K562 (cell line): ENCODE data around the gene PYROXD2. TPM values are rescaled to one million over a fixed set of nuclear protein-coding genes. Genes with fewer than 3 reads are reported as not detected.

ENCODE experiments used
- ATAC-seq: fragments of 200-7000 bp; cut with Tn5 transposase; 3 replicates; pipeline ENCODE4 v1.9.1; 2020; ENCODE audit warnings: moderate library complexity
- BruUV-seq: library from RNA; stranded (reverse); fragments of 400-500 nt; replicated peaks from 2 replicates; lab custom pipeline; 2021; lab: Mats Ljungman, UMichigan
- CTCF ChIA-PET: fragments of 300-600 bp; formaldehyde crosslinking; extraction: SDS; loops from one replicate; lab custom pipeline; 2021; ENCODE audit warnings: low intra/inter-chr PET ratio; lab: Yijun Ruan, JAX
- POLR2A ChIA-PET: fragments of 300-600, 350-650 bp; sonication (Branson Sonifier 250); formaldehyde crosslinking; extraction: SDS; loops from one replicate; lab custom pipeline; 2021; ENCODE audit warnings: antibody characterized with exemption, inconsistent platforms; lab: Yijun Ruan, JAX
- DNase-seq, 4 experiments: peaks; one replicate each; pipeline versions ENCODE4 v3.0.0 to v3.0.0-alpha.2; 2011 to 2018; ENCODE audit warnings: low spot score in 3 of 4, mixed read lengths in 3 of 4; ENCODE audit errors: extremely low read depth in 1 of 4
- FAIRE-seq: peaks from 2 replicates; lab custom pipeline; 2011; peaks lifted over from hg19 to GRCh38; lab: Jason Lieb, UNC
- H2AFZ ChIP-seq: 2 replicates; pipeline ENCODE4 v1.6.0; 2011; ENCODE audit warnings: low read depth, low read length, control low read depth, inconsistent platforms
- H3K27ac ChIP-seq: fragments of 200-600 bp; 3 replicates; pipeline ENCODE4 v1.8.0; 2011; ENCODE audit warnings: low read depth, mild to moderate bottlenecking, control low read depth, inconsistent platforms, low read length, moderate library complexity, mixed read lengths; ENCODE audit errors: extremely low read depth
- H3K27me3 ChIP-seq, 2 experiments: fragments of 300-600 bp in 1 of 2; 2 replicates in 1 of 2; 3 replicates in 1 of 2; pipeline versions ENCODE4 v1.6.0 to v1.8.0; 2011; ENCODE audit warnings: inconsistent platforms in 2 of 2, low read length in 2 of 2, mild to moderate bottlenecking in 1 of 2, mixed read lengths in 1 of 2, moderate library complexity in 1 of 2; ENCODE audit not compliant: control insufficient read depth in 2 of 2, insufficient read depth in 2 of 2
- H3K36me3 ChIP-seq: fragments of 300-600 bp; 3 replicates; pipeline ENCODE4 v1.8.0; 2011; ENCODE audit warnings: mild to moderate bottlenecking, low read length, inconsistent platforms; ENCODE audit not compliant: control insufficient read depth, insufficient read depth
- H3K4me1 ChIP-seq, 2 experiments: fragments of 200-600 bp in 1 of 2; replicated peaks in 1 of 2; 2 replicates in 1 of 2; 3 replicates in 1 of 2; pipeline versions ENCODE4 v1.5.1 to v1.8.0; 2011; ENCODE audit warnings: inconsistent platforms in 2 of 2, low read length in 2 of 2, mild to moderate bottlenecking in 1 of 2, mixed read lengths in 1 of 2, moderate library complexity in 1 of 2; ENCODE audit not compliant: control insufficient read depth in 2 of 2, insufficient read depth in 2 of 2
- H3K4me2 ChIP-seq: 2 replicates; pipeline ENCODE4 v1.6.1; 2011; ENCODE audit warnings: low read length, control low read depth, inconsistent platforms, mixed read lengths; ENCODE audit not compliant: insufficient read depth
- H3K4me3 ChIP-seq: fragments of 200-600 bp; sonication (generic), shearing (Covaris generic); 2 replicates; pipeline ENCODE4 v1.5.1; 2016; ENCODE audit warnings: control low read depth, inconsistent platforms
- H3K79me2 ChIP-seq: fragments of 200-600 bp; 3 replicates; pipeline ENCODE4 v1.8.0; 2011; ENCODE audit warnings: low read length, inconsistent platforms; ENCODE audit not compliant: control insufficient read depth, insufficient read depth
- H3K9ac ChIP-seq, 2 experiments: 2 replicates each; pipeline versions ENCODE4 v1.6.0 to v1.6.1; 2011; ENCODE audit warnings: low read depth in 2 of 2, low read length in 2 of 2, control low read depth in 1 of 2, inconsistent platforms in 1 of 2, mild to moderate bottlenecking in 1 of 2, mixed read lengths in 1 of 2; ENCODE audit not compliant: insufficient read depth in 1 of 2
- H3K9me1 ChIP-seq: one replicate; pipeline ENCODE4 v1.6.0; 2011; ENCODE audit warnings: inconsistent platforms, mild to moderate bottlenecking, low read length, moderate library complexity; ENCODE audit not compliant: control insufficient read depth, insufficient read depth
- H3K9me3 ChIP-seq: replicated peaks from 2 replicates; pipeline ENCODE4 v1.5.1; 2011; ENCODE audit warnings: low read depth, low read length, inconsistent platforms; ENCODE audit not compliant: control insufficient read depth, insufficient read depth
- H4K20me1 ChIP-seq: replicated peaks from 2 replicates; pipeline ENCODE4 v1.6.1; 2011; ENCODE audit warnings: low read length, inconsistent platforms, mixed read lengths; ENCODE audit not compliant: control insufficient read depth, insufficient read depth
- MXD1 ChIP-seq: fragments of 250-450 bp; sonication (Bioruptor Pico); IDR thresholded peaks from 2 replicates; pipeline ENCODE4 v1.8.0; 2021; ENCODE audit warnings: borderline replicate concordance, mild to moderate bottlenecking, moderate library complexity; ENCODE audit not compliant: poor library complexity, severe bottlenecking
- MYC ChIP-seq, 2 experiments: fragments of 250-450 bp in 1 of 2; sonication (Bioruptor Pico) in 1 of 2; IDR thresholded peaks; 2 replicates each; pipeline versions ENCODE4 v1.5.1 to v1.6.1; 2012 to 2021; ENCODE audit warnings: low read depth in 2 of 2, borderline replicate concordance in 1 of 2, improper control_type of control experiment in 1 of 2, low read length in 1 of 2, mild to moderate bottlenecking in 1 of 2, moderate library complexity in 1 of 2
- WGBS: fragments of 100-300 bp; shearing (Covaris generic); methylation state at CpG from one replicate; pipeline ENCODE4 v1.1.6; 2016; ENCODE audit warnings: low coverage, mixed read lengths; ENCODE audit not compliant: insufficient coverage; ENCODE audit errors: missing lambda C conversion rate; 5-methylcytosine and 5-hydroxymethylcytosine counted together
- in situ Hi-C: fragments of 300-500 bp; cut with MboI; formaldehyde crosslinking; loops from 4 replicates; pipeline ENCODE4 v1.15.0; 2018; ENCODE audit warnings: inconsistent platforms, mixed read lengths
- intact Hi-C: fragments of 100-400 bp; cut with micrococcal nuclease; formaldehyde crosslinking; loops from 2 replicates; pipeline ENCODE4 v1.14.2; 2022
- polyA plus RNA-seq, 8 experiments: library from polyadenylated mRNA; depleted of rRNA in 4 of 8; stranded (reverse) in 5 of 8; unstranded in 3 of 8; fragments of >200 nt; fragmentation: Nextera tagmentation in 2 of 8; fragmentation: Illumina TruSeq in 1 of 8; extraction: Ambion mirVana in 2 of 8; extraction: Trizol in 1 of 8; gene quantifications; 2 replicates each; pipeline versions ENCODE4 v1.2.1 to v1.2.3, GENCODE V29; 2011 to 2014; ENCODE audit warnings: inconsistent platforms in 1 of 8, missing spikeins in 1 of 8
- total RNA-seq, 7 experiments: library from RNA; depleted of rRNA in 6 of 7; stranded (reverse); fragments of >200 nt in 6 of 7; fragmentation: Illumina TruSeq in 2 of 7; extraction: Trizol in 2 of 7; gene quantifications; 2 replicates each; pipeline versions ENCODE4 v1.2.1 to v1.2.3, GENCODE V29; 2011 to 2021; ENCODE audit warnings: low replicate concordance in 1 of 7

The PYROXD2 gene
- total and polyA plus RNA-seq, 9 of the 15 experiments (the other 6 are each of a cell fraction or from before 2014, with no cell fraction given) = 0.14 to 1.4 (median 0.58) TPM

GRCh38 chr10:98433881-98434732 is 19.1 kb upstream of the PYROXD2 start:
- Histone ChIP-seq H3K36me3 (peaks cover 73% of the 10 kb centered on the region; the same call in 2 of the 3 replicates), H3K4me3 (no peak overlapping the region), H3K27me3 (no peaks in the 10 kb centered on the region), H3K9me3 (no peaks in the 10 kb centered on the region), H2AFZ (no peak overlapping the region), H3K27ac (no peak overlapping the region), H3K79me2 (no peaks in the 10 kb centered on the region), H3K4me2 (no peak overlapping the region), H3K9ac (no peak overlapping the region), H3K4me1 (no peaks in the 10 kb centered on the region), H4K20me1 (no peaks in the 10 kb centered on the region), H3K9me1 (no peaks in the 10 kb centered on the region)
- DNase-seq (no peak), ATAC-seq (no peak), FAIRE-seq (no peak)
- ChIA-PET POLR2A (interaction anchor here (1.6 kb wide), 1 partner anchor 11 kb away, joined by 4 read pairs; no protein-coding TSS in a partner anchor), CTCF (no interaction called here)
- intact Hi-C loops = no loop called here
- BruUV-seq = no TSS peak
- TF ChIP-seq MXD1 (CRISPR knock-in tag) = no peak
- no peak for TF ChIP-seq MYC (IDR thresholded peaks at IDR 0.05; ENCODE audit: low read depth, low read length)
- TF ChIP-seq MYC (CRISPR knock-in tag; IDR thresholded peaks at IDR 0.05; ENCODE audit: borderline replicate concordance, low read depth) = no peak
- in situ Hi-C loops = no loop called here
- whole genome bisulfite sequencing = 97% methylated on average over 13 of the region's 21 CpGs
